Natural killer cell (primary cell): Measurements from ENCODE around the gene SORT1. TPM values are rescaled to one million over a fixed set of nuclear protein-coding genes. Genes with fewer than 3 reads are reported as not detected.

Source experiments
- ATAC-seq, 3 donors: fragments of 150-1000 bp in 2 of 3; fragments of 200-7000 bp in 1 of 3; cut with Tn5 transposase; 1 replicate in 1 of 3; 2 replicates in 2 of 3; pipeline ENCODE4 v1.10.0; 2021; ENCODE audit warnings: mild to moderate bottlenecking in 2 of 3, moderate library complexity in 2 of 3
- DNase-seq, 2 donors: peaks; one replicate each; pipeline versions ENCODE4 v3.0.0 to v3.0.0-alpha.2; 2013 to 2021; ENCODE audit warnings: mixed read lengths in 1 of 2
- H3K27ac ChIP-seq: one replicate; pipeline ENCODE4 v1.5.1; 2013; ENCODE audit warnings: mild to moderate bottlenecking, low read length
- H3K27me3 ChIP-seq: one replicate; pipeline ENCODE4 v1.6.1; 2013; ENCODE audit warnings: low read length; ENCODE audit not compliant: control insufficient read depth, insufficient read depth
- H3K36me3 ChIP-seq: one replicate; pipeline ENCODE4 v1.6.1; 2013; ENCODE audit warnings: low read length; ENCODE audit not compliant: control insufficient read depth, insufficient read depth
- H3K4me1 ChIP-seq: one replicate; pipeline ENCODE4 v1.6.1; 2013; ENCODE audit warnings: low read length; ENCODE audit not compliant: control insufficient read depth, insufficient read depth
- H3K4me3 ChIP-seq: one replicate; pipeline ENCODE4 v1.5.1; 2013; ENCODE audit warnings: low read length
- H3K9me3 ChIP-seq: one replicate; pipeline ENCODE4 v1.6.1; 2013; ENCODE audit warnings: low read length; ENCODE audit not compliant: control insufficient read depth, insufficient read depth
- H3K27ac Mint-ChIP-seq, 2 donors: one replicate each; pipeline ENCODE4 v1.8.0; 2022; ENCODE audit warnings: mild to moderate bottlenecking in 2 of 2, mixed read lengths in 2 of 2, moderate library complexity in 1 of 2
- H3K27me3 Mint-ChIP-seq, 2 donors: one replicate each; pipeline ENCODE4 v1.8.0; 2022; ENCODE audit warnings: low read depth in 2 of 2, mixed read lengths in 2 of 2
- H3K36me3 Mint-ChIP-seq: one replicate; pipeline ENCODE4 v1.8.0; 2022; ENCODE audit warnings: mixed read lengths
- H3K4me1 Mint-ChIP-seq, 2 donors: one replicate each; pipeline ENCODE4 v1.8.0; 2022; ENCODE audit warnings: mixed read lengths in 2 of 2
- H3K4me3 Mint-ChIP-seq: one replicate; pipeline ENCODE4 v1.8.0; 2022; ENCODE audit warnings: mild to moderate bottlenecking, moderate library complexity, mixed read lengths
- H3K9me3 Mint-ChIP-seq, 2 donors: one replicate each; pipeline ENCODE4 v1.8.0; 2022; ENCODE audit warnings: mixed read lengths in 2 of 2
- CTCF ChIP-seq: fragments of 200-600 bp; IDR thresholded peaks from one replicate; pipeline ENCODE4 v1.8.0; 2022; ENCODE audit warnings: antibody characterized with exemption
- WGBS: methylation state at CpG from one replicate; pipeline ENCODE4 v1.1.7; 2013; ENCODE audit warnings: missing lambda C conversion rate; ENCODE audit not compliant: insufficient coverage; 5-methylcytosine and 5-hydroxymethylcytosine counted together
- intact Hi-C: fragments of 100-400 bp; cut with micrococcal nuclease; formaldehyde crosslinking; loops from one replicate; pipeline ENCODE4 v1.14.2; 2022
- total RNA-seq, 4 donors: library from RNA; stranded (reverse); fragments of 120-200 nt in 1 of 4; gene quantifications; one replicate each; pipeline versions ENCODE4 v1.2.3 to v1.2.4, GENCODE V29; 2013 to 2022

The SORT1 gene
- total RNA-seq, 3 donors from 2014 or later (not counting 1 experiment from before 2014, with no cell fraction given), result 2.7 to 7.1 (median 3.7) TPM

GRCh38 chr1:109338608-109339007, 59.1 kb downstream of the SORT1 start:
- H3K27ac Mint-ChIP-seq, result no peak overlapping the region
- ATAC-seq (no peak), DNase-seq (no peak)
- Histone ChIP-seq H3K27ac (no peak overlapping the region), H3K27me3 (no peaks in the 10 kb centered on the region), H3K4me3 (no peak overlapping the region), H3K4me1 (no peaks in the 10 kb centered on the region), H3K36me3 (no peaks in the 10 kb centered on the region), H3K9me3 (no peaks in the 10 kb centered on the region)
- no peaks in the 10 kb centered on the region for H3K9me3 Mint-ChIP-seq
- no peaks in the 10 kb centered on the region for H3K36me3 Mint-ChIP-seq
- H3K4me1 Mint-ChIP-seq, result no peaks in the 10 kb centered on the region
- TF ChIP-seq CTCF, result no peak
- intact Hi-C loops, result no loop called here
- 93% methylated on average over 3 of the region's 3 CpGs for WGBS
- H3K4me3 Mint-ChIP-seq, result no peak overlapping the region
- no peaks in the 10 kb centered on the region for H3K27me3 Mint-ChIP-seq

- H3K36me3 Mint-ChIP-seq, result no peaks in the 10 kb centered on the region
- intact Hi-C loops, result no loop called here
- 91% methylated on average over 3 of the region's 6 CpGs for WGBS
- Histone ChIP-seq H3K27me3 (no peaks in the 10 kb centered on the region), H3K27ac (no peak overlapping the region), H3K9me3 (no peaks in the 10 kb centered on the region), H3K36me3 (no peaks in the 10 kb centered on the region), H3K4me3 (no peak overlapping the region), H3K4me1 (no peaks in the 10 kb centered on the region)
- no peak for ATAC-seq
- no peaks in the 10 kb centered on the region for H3K4me1 Mint-ChIP-seq
- no peak for TF ChIP-seq CTCF
- no peak overlapping the region for H3K4me3 Mint-ChIP-seq
- H3K27me3 Mint-ChIP-seq, result no peaks in the 10 kb centered on the region
- H3K9me3 Mint-ChIP-seq, result no peaks in the 10 kb centered on the region
- no peak overlapping the region for H3K27ac Mint-ChIP-seq
- DNase-seq, result no peak
These were observed 59.6 kb downstream of the SORT1 start for GRCh38 chr1:109338091-109338490.

GRCh38 chr1:109335091-109335490, 62.6 kb downstream of the SORT1 start:
- Histone ChIP-seq H3K4me3 (no peak overlapping the region), H3K27ac (no peak overlapping the region), H3K27me3 (no peaks in the 10 kb centered on the region), H3K4me1 (no peaks in the 10 kb centered on the region), H3K36me3 (no peaks in the 10 kb centered on the region), H3K9me3 (peaks cover 4% of the 10 kb centered on the region)
- H3K27ac Mint-ChIP-seq, result no peak overlapping the region
- peaks cover 3 to 5% of the 10 kb centered on the region in 2 donors for H3K9me3 Mint-ChIP-seq
- H3K27me3 Mint-ChIP-seq, result no peaks in the 10 kb centered on the region
- H3K36me3 Mint-ChIP-seq, result peaks cover 14% of the 10 kb centered on the region
- ATAC-seq (no peak), DNase-seq (no peak)
- TF ChIP-seq CTCF, result no peak
- WGBS, result 91% methylated on average over 3 of the region's 4 CpGs
- H3K4me1 Mint-ChIP-seq, result no peaks in the 10 kb centered on the region
- H3K4me3 Mint-ChIP-seq, result no peak overlapping the region
- intact Hi-C loops, result no loop called here

- no peak for TF ChIP-seq CTCF
- no peak for DNase-seq
- Mint-ChIP-seq H3K4me3 (no peak overlapping the region), H3K9me3 (peaks cover 3 to 5% of the 10 kb centered on the region in 2 donors), H3K27me3 (no peaks in the 10 kb centered on the region), H3K27ac (no peak overlapping the region), H3K4me1 (no peaks in the 10 kb centered on the region), H3K36me3 (peaks cover 15% of the 10 kb centered on the region)
- ATAC-seq, result no peak
- intact Hi-C loops, result no loop called here
- Histone ChIP-seq H3K27me3 (no peaks in the 10 kb centered on the region), H3K4me1 (no peaks in the 10 kb centered on the region), H3K4me3 (no peak overlapping the region), H3K36me3 (no peaks in the 10 kb centered on the region), H3K27ac (no peak overlapping the region), H3K9me3 (peaks cover 4% of the 10 kb centered on the region)
These were observed 66.6 kb downstream of the SORT1 start for GRCh38 chr1:109331113-109331512.
